Activated CD8-positive, alpha-beta T cell treated with anti-CD3 and anti-CD28 coated beads, Interleukin-2, amount 10 ng/mL, durations not matched to agents 7 days and 5 days (primary cell): ENCODE measurements around the gene CSAD. TPM values are rescaled to one million over a fixed set of nuclear protein-coding genes. Genes with fewer than 3 reads are reported as not detected.

Source experiments
- ATAC-seq: fragments of 150-1000 bp; cut with Tn5 transposase; one replicate; pipeline ENCODE4 v1.10.0; 2021; ENCODE audit warnings: moderate library complexity
- CTCF ChIA-PET: fragments of 350-600 bp; sonication (Branson Sonifier 250); formaldehyde crosslinking; loops from one replicate; lab custom pipeline; 2021; ENCODE audit warnings: antibody characterized with exemption; lab: Charles Lee
- POLR2A ChIA-PET: fragments of 350-600 bp; sonication (Branson Sonifier 250); formaldehyde crosslinking; loops from one replicate; lab custom pipeline; 2021; ENCODE audit warnings: antibody characterized with exemption; lab: Charles Lee
- DNase-seq: peaks from one replicate; pipeline ENCODE4 v3.0.0-alpha.2; 2020
- H3K27ac Mint-ChIP-seq: one replicate; pipeline ENCODE4 v1.8.0; 2021; ENCODE audit warnings: mild to moderate bottlenecking, mixed read lengths
- H3K27me3 Mint-ChIP-seq: one replicate; pipeline ENCODE4 v1.8.0; 2021; ENCODE audit warnings: low read depth, mixed read lengths
- H3K36me3 Mint-ChIP-seq: one replicate; pipeline ENCODE4 v1.8.0; 2021; ENCODE audit warnings: low read depth, mixed read lengths
- H3K4me1 Mint-ChIP-seq: one replicate; pipeline ENCODE4 v1.8.0; 2021; ENCODE audit warnings: low read depth, mixed read lengths
- H3K4me3 Mint-ChIP-seq: one replicate; pipeline ENCODE4 v1.8.0; 2021; ENCODE audit warnings: mild to moderate bottlenecking, mixed read lengths
- H3K9me3 Mint-ChIP-seq: one replicate; pipeline ENCODE4 v1.8.0; 2022; ENCODE audit warnings: mixed read lengths; ENCODE audit not compliant: insufficient read depth
- total RNA-seq, 2 experiments: library from RNA; stranded (reverse); gene quantifications; one replicate each; pipeline ENCODE4 v1.2.3, GENCODE V29; 2021

CSAD gene
- total RNA-seq, 2 experiments from 2014 or later: 15.7 to 17.0 TPM

DNA sequence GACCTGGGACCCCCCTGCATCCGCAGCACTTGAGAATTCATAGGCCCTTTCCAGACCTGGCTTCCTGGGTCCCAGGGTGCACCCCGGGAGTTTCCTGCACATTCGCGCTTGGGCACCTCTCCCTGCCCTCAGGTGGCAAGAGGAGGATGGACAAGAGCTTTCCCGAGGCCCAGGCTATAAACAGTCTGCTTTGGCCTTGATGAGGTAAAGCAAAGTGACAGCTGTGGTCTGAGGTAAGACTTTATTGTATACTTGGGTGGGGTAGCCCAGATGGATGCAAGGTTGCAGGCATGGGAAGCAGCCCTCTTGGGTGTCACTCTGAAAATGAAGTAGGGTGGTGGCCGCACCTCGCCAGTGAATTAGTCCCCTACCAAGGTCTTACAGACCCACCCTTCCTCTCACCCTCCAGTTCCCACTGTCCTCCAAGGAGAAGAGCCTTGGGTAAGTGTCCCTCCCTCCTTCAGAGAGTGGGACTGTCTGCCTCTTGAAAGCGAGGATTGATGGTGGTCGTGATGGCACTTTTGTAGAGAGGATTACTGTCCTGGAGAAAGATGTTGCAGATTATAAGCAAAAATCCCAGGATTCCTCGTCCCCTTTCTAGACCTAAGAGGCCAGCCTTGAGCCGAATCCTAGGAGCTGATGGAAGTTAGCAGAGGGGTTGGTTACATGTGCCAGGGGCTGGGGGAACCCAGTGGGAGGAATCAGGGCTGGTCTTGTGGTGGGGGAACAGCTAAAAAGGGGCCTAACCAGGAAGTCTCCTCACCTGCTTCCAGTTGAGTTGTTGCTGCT is 10.6 kb upstream of the CSAD start:
- ATAC-seq (no peak), DNase-seq (no peak)
- no peaks in the 10 kb centered on the region for H3K27me3 Mint-ChIP-seq
- peaks cover 92% of the 10 kb centered on the region for H3K36me3 Mint-ChIP-seq
- ChIA-PET CTCF (interaction anchor here (0.8 to 5.8 kb wide), 7 partner anchors 8 to 76 kb away, joined by 3 to 47 read pairs (median 5); partner anchors contain the start of genes CSAD, ESPL1 and ZNF740), POLR2A (interaction anchor here (0.9 to 6.5 kb wide), 3 partner anchors 9 to 90 kb away, joined by 3 to 33 read pairs (median 29); partner anchors contain the start of genes CSAD and ZNF740)
- H3K9me3 Mint-ChIP-seq: no peaks in the 10 kb centered on the region
- no peak overlapping the region for H3K27ac Mint-ChIP-seq
- H3K4me1 Mint-ChIP-seq: peaks cover 32% of the 10 kb centered on the region
- no peak overlapping the region for H3K4me3 Mint-ChIP-seq

DNA sequence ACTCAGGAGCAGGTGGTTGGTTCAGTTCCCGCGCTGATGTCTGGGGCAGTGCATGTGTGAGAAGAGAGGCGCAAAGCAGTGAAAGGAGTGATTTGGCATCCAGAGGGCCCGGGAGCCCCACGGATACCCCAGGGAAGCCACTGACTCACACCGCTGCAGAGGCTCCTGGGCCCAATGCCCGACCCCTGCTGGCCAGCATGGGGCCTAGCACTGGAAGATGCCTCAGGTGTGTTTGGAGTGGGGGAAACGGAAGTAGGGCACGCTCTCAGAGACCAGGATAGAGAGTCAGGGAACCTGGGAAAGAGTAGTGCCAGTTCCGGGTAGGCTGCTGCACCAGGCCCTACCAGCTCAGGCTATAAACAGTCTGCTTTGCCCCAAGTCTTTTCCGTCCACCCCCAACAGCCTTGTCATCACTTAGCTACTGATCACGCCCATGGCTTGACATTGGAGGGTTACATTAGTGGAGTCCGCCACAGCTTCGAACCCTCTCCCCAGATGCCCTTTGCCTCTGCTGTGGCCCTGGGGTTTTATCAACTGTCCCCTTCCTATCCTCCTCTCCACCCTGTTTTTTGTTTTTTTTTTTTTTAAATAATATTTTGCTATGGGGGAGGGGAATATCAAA is 9.5 kb upstream of the CSAD start:
- no peaks in the 10 kb centered on the region for H3K27me3 Mint-ChIP-seq
- no peak overlapping the region for H3K4me3 Mint-ChIP-seq
- H3K4me1 Mint-ChIP-seq: peaks cover 35% of the 10 kb centered on the region
- DNase-seq (peak; percentile 59), ATAC-seq (peak; percentile 87)
- POLR2A ChIA-PET: interaction anchor here (0.6 to 6.5 kb wide), 4 partner anchors 10 to 430 kb away, joined by 5 to 33 read pairs (median 18); partner anchors contain the start of genes CSAD and ZNF740
- H3K36me3 Mint-ChIP-seq: peaks cover 91% of the 10 kb centered on the region
- peak overlapping the region; percentile 42 for H3K27ac Mint-ChIP-seq
- CTCF ChIA-PET: interaction anchor here (0.6 to 5.8 kb wide), 16 partner anchors 9 to 189 kb away, joined by 3 to 47 read pairs (median 4); partner anchors contain the start of genes CSAD, ESPL1, SOAT2 and ZNF740
- H3K9me3 Mint-ChIP-seq: no peaks in the 10 kb centered on the region

DNA sequence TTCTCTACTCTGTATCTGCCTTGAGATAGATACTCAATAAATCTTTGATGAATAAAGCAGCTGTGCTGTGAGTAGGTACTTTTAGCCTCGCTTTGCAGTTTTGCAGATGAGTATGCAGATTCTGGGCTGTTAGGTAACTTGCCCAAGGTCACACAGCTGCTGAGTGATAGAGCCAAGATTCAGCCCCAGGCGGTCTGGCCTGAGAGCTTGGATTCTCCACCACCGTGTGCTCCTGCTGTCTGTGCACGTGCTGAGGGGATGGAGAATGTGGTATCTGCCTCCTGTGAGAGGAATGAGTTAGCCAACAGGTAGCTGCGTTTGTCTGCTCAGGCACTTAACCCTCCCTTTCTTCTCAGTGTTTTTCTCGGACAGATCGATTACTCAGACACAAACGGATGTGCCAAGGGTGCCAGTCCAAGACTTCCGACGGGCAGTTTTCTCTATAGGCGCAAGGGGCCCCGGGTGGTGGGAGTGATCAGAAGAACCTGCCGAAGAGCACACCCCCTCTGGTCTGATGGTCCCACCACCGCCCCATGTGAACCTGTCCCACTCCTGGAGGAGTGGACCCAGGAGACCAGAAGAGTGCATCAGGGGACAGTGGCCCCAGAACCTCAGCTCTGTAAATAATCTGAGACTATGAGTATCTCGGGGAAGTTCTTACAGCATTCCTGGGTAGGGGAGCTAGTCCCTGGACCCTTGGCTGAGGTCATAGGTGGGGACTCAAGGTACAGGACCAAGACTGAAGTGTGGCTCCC is 6.6 kb upstream of the CSAD start:
- no peak for ATAC-seq
- POLR2A ChIA-PET: interaction anchor here (0.6 to 6.5 kb wide), 8 partner anchors 7 to 277 kb away, joined by 3 to 33 read pairs (median 3); partner anchors contain the start of genes CSAD, SOAT2 and ZNF740
- Mint-ChIP-seq H3K36me3 (peaks cover 79% of the 10 kb centered on the region), H3K4me1 (peaks cover 53% of the 10 kb centered on the region), H3K4me3 (no peak overlapping the region), H3K27me3 (no peaks in the 10 kb centered on the region), H3K27ac (peak overlapping the region; percentile 17), H3K9me3 (no peaks in the 10 kb centered on the region)
- CTCF ChIA-PET: interaction anchor here (0.7 to 5.8 kb wide), 10 partner anchors 12 to 165 kb away, joined by 3 to 47 read pairs (median 5); partner anchors contain the start of genes AAAS, ESPL1 and SOAT2
- DNase-seq: no peak

DNA sequence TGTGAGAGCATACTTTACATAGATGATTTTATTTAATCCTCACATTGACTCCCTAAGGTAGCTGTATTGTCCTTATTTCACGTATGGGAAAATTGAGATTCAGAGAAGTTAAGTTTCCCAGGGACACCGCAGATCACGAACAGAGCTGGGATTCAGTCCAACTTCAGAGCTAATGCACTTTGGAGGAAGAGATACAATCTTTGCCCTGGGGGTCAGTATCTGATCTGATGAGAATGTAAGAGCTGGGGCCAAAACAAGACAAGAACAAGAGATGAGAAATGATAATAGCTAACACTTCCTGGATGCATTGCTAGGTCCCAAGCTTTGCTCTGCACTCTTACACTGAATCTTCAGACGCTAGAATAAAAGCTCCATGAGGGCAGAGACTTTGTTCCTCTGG is 6.0 kb upstream of the CSAD start:
- ATAC-seq (no peak), DNase-seq (no peak)
- peaks cover 79% of the 10 kb centered on the region for H3K36me3 Mint-ChIP-seq
- ChIA-PET CTCF (interaction anchor here (0.7 to 5.8 kb wide), 8 partner anchors 13 to 134 kb away, joined by 3 to 47 read pairs (median 6); partner anchors contain the start of genes AAAS, ESPL1 and SOAT2), POLR2A (interaction anchor here (0.6 to 5.6 kb wide), 6 partner anchors 9 to 277 kb away, joined by 3 to 29 read pairs (median 3); no protein-coding TSS in a partner anchor)
- peak overlapping the region; percentile 17 for H3K27ac Mint-ChIP-seq
- no peaks in the 10 kb centered on the region for H3K9me3 Mint-ChIP-seq
- H3K4me3 Mint-ChIP-seq: no peak overlapping the region
- H3K27me3 Mint-ChIP-seq: no peaks in the 10 kb centered on the region
- peaks cover 54% of the 10 kb centered on the region for H3K4me1 Mint-ChIP-seq

DNA sequence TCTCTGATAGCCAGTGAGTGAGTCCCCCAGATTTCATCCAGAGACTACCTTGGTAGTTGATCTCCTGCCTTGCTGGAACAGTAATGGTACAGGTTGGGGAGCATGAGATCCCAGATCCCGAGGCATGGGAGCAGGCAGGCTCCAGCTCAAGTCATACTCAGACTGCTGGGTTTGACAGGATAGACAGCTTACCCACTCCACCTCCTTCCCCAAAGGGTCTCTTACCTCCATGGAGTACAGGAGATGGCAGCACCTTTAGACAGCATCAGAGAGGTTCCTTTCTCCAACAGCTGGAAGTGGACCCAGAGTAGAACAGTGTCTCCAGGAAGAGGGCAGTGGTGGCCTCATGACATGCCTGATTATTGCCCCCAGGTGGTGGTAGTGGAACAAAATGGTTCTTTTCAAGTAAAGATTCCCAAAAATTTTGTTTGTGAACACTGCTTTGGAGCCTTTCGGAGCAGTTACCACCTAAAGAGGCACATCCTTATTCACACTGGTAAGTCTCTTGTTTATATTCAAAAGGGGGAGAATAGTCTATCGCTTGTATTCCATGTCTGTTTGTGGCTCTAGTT is 4.9 kb upstream of the CSAD start:
- ATAC-seq (no peak), DNase-seq (no peak)
- Mint-ChIP-seq H3K27me3 (no peaks in the 10 kb centered on the region), H3K4me1 (peaks cover 50% of the 10 kb centered on the region), H3K4me3 (no peak overlapping the region), H3K9me3 (no peaks in the 10 kb centered on the region), H3K27ac (no peak overlapping the region), H3K36me3 (peaks cover 76% of the 10 kb centered on the region)
- POLR2A ChIA-PET: interaction anchor here (1.0 to 1.1 kb wide), 2 partner anchors 9 to 83 kb away, joined by 3 to 4 read pairs; partner anchors contain the start of gene ESPL1
- CTCF ChIA-PET: interaction anchor here (0.8 to 4.3 kb wide), 9 partner anchors 10 to 135 kb away, joined by 3 to 27 read pairs (median 4); partner anchors contain the start of genes MYG1 and SOAT2

DNA sequence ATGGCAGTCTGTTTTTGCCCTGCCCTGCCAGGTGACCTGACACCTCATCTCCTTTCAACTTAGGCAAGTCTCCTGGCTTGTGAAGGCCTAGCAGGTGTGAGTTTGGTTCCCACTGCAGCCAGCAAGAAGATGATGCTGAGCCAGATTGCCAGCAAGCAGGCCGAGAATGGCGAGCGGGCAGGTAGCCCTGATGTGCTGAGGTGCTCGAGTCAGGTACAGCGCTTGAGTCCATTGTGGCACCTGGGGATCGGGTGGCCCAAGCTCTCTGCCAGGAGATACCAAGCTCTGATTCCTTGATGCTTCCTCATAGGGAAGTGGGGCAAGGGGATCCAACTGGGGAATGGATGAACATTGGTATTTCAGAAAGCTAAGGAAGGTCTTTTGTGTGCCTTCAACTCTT is 4.1 kb upstream of the CSAD start:
- Mint-ChIP-seq H3K4me3 (no peak overlapping the region), H3K9me3 (no peaks in the 10 kb centered on the region), H3K27ac (peak overlapping the region; percentile 9), H3K36me3 (peaks cover 72% of the 10 kb centered on the region), H3K4me1 (peaks cover 47% of the 10 kb centered on the region), H3K27me3 (no peaks in the 10 kb centered on the region)
- CTCF ChIA-PET: interaction anchor here (0.8 to 4.3 kb wide), 10 partner anchors 9 to 136 kb away, joined by 3 to 27 read pairs (median 4); partner anchors contain the start of genes ESPL1, MYG1 and SOAT2
- DNase-seq (no peak), ATAC-seq (no peak)
- POLR2A ChIA-PET: interaction anchor here (1.0 to 1.1 kb wide), 2 partner anchors 10 to 84 kb away, joined by 3 to 4 read pairs; partner anchors contain the start of gene ESPL1

DNA sequence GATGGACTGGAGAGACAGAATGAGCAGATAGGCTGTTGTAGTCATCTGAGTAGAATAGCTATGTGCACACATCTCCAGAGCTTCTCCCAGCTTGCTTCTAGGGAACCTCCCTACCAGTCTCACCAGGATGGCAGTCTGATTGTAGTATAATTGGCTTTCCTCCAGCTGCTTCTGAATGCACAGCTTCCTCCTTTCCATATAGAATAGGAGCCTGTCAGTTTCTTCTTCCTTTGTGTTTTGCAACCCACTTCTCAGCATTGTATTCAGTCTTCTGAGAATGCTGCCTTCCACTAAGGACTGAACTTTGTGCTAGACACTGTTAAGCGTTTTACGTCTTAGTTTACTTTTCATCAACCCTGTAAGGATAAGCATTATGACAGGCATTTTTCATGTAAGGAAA is 2.2 kb upstream of the CSAD start:
- CTCF ChIA-PET: interaction anchor here (1.3 to 4.8 kb wide), 6 partner anchors 8 to 138 kb away, joined by 3 to 38 read pairs (median 24); partner anchors contain the start of genes AAAS and ESPL1

DNA sequence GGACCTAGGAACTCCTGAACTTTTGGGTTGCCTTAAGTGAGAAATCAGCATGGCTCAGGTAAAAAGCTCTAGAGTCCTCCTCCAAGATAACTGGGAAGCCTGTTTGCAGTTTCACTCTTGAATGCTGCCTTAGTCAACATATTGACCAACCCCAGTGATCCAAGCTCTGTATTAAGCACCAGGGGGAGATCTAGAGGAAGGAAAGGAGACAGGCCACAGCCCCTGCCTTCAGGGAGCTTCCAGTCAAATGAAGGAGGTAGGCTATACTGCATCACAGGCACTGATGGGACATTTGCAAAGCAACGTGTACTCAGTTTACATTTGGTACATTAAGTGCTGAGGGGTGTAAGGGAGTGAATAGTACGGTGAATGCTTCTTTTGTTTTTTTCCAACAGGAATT is 1.2 kb upstream of the CSAD start:
- no peaks in the 10 kb centered on the region for H3K9me3 Mint-ChIP-seq
- ChIA-PET CTCF (interaction anchor here (0.7 to 4.8 kb wide), 11 partner anchors 9 to 170 kb away, joined by 3 to 38 read pairs (median 11); partner anchors contain the start of genes AAAS, ESPL1 and SOAT2), POLR2A (interaction anchor here (0.8 to 4.5 kb wide), 9 partner anchors 9 to 143 kb away, joined by 3 to 57 read pairs (median 11); partner anchors contain the start of genes ESPL1 and ITGB7)
- H3K4me3 Mint-ChIP-seq: peak overlapping the region; percentile 86
- H3K4me1 Mint-ChIP-seq: peaks cover 51% of the 10 kb centered on the region
- H3K36me3 Mint-ChIP-seq: peaks cover 47% of the 10 kb centered on the region
- H3K27me3 Mint-ChIP-seq: no peaks in the 10 kb centered on the region
- H3K27ac Mint-ChIP-seq: peak overlapping the region; percentile 90
- ATAC-seq (no peak), DNase-seq (no peak)

More for the DNA sequence above, 2.2 kb upstream of the CSAD start:
- Mint-ChIP-seq H3K4me1 (peaks cover 51% of the 10 kb centered on the region), H3K36me3 (peaks cover 57% of the 10 kb centered on the region), H3K27ac (peak overlapping the region; percentile 9), H3K9me3 (no peaks in the 10 kb centered on the region), H3K4me3 (no peak overlapping the region), H3K27me3 (no peaks in the 10 kb centered on the region)
- POLR2A ChIA-PET: interaction anchor here (1.0 to 4.5 kb wide), 3 partner anchors 11 to 26 kb away, joined by 4 to 57 read pairs (median 6); no protein-coding TSS in a partner anchor
- ATAC-seq (no peak), DNase-seq (no peak)

DNA sequence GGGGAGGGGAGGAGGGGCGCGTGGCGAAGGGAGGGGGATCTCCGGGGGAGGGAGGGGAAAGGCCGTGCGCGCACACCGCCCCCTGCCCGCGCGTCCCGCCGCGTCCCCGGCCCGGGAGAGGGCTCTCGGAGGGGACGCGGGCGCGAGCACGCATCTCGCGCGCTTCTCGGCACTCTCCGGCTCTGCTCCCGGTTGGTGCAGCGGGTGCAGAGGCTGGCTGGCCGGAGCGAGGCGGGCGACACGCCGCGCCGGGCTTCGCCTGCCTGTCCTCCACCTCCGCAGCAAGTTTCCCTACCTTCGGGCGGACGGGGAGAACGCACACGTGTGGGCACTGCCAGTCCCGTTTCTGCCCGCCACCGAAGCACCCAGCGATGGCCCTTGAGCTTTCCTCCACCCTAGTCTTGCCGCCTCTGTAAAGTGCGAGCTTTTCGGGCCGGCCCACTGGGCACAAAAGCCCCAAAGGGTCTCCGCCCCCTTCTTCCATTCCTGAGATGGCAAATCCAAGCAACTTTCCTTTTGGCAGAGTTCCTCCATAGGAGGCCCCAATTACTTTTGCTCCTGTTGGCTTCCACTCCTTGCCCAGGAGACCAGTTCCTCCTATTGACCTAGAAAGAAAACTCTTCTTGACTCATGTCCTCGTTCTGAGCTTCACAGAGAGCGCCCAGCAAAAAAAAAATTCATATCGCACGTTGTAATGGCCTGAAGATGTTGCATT is 363 bp upstream of the CSAD start:
- CTCF ChIA-PET: interaction anchor here (0.7 to 4.8 kb wide), 16 partner anchors 10 to 171 kb away, joined by 3 to 38 read pairs (median 8); partner anchors contain the start of genes AAAS, ESPL1 and SOAT2
- H3K27ac Mint-ChIP-seq: peak overlapping the region; percentile 90

More for the DNA sequence above, 363 bp upstream of the CSAD start:
- H3K4me1 Mint-ChIP-seq: peaks cover 51% of the 10 kb centered on the region
- peaks cover 38% of the 10 kb centered on the region for H3K36me3 Mint-ChIP-seq
- peak overlapping the region; percentile 86 for H3K4me3 Mint-ChIP-seq
- ATAC-seq (peak; percentile 50), DNase-seq (peak; percentile 77)
- no peaks in the 10 kb centered on the region for H3K9me3 Mint-ChIP-seq
- no peaks in the 10 kb centered on the region for H3K27me3 Mint-ChIP-seq
- POLR2A ChIA-PET: interaction anchor here (0.6 to 4.5 kb wide), 21 partner anchors 10 to 198 kb away, joined by 3 to 57 read pairs (median 4); partner anchors contain the start of genes AAAS, EIF4B, ESPL1 and ITGB7
